GM12878 (cell line): ENCODE measurements around the gene DEK. TPM values are rescaled to one million over a fixed set of nuclear protein-coding genes. Genes with fewer than 3 reads are reported as not detected.

Source experiments
- ATAC-seq: fragments of 200-7000 bp; cut with Tn5 transposase; 3 replicates; pipeline ENCODE4 v1.9.1; 2020; ENCODE audit warnings: mild to moderate bottlenecking, moderate library complexity
- BruUV-seq: library from RNA; stranded (reverse); fragments of 400-500 nt; replicated peaks from 2 replicates; lab custom pipeline; 2021; lab: Mats Ljungman, UMichigan
- CTCF ChIA-PET: fragments of 300-600 bp; sonication (Branson Sonifier 250); formaldehyde crosslinking; extraction: SDS; loops from one replicate; lab custom pipeline; 2021; ENCODE audit warnings: inconsistent platforms; lab: Yijun Ruan, JAX
- POLR2A ChIA-PET: fragments of 350-600 bp; formaldehyde crosslinking; extraction: SDS; loops from one replicate; lab custom pipeline; 2021; ENCODE audit warnings: inconsistent platforms; lab: Charles Lee
- RAD21 ChIA-PET: fragments of 300-600 bp; sonication (Branson Sonifier 250); formaldehyde crosslinking; loops from one replicate; lab custom pipeline; 2023; ENCODE audit warnings: antibody characterized with exemption; ENCODE audit not compliant: unreplicated experiment; lab: Charles Lee
- SMC1A ChIA-PET: fragments of 300-600 bp; sonication (Branson Sonifier 250); formaldehyde crosslinking; loops from one replicate; lab custom pipeline; 2023; ENCODE audit not compliant: unreplicated experiment, uncharacterized antibody; lab: Charles Lee
- DNase-seq: peaks from one replicate; pipeline ENCODE4 v3.0.0-alpha.2; 2011; ENCODE audit warnings: low read depth, low spot score
- FAIRE-seq: peaks from 3 replicates; lab custom pipeline; 2011; peaks lifted over from hg19 to GRCh38; lab: Jason Lieb, UNC
- H2AFZ ChIP-seq: 2 replicates; pipeline ENCODE4 v1.6.0; 2011; ENCODE audit warnings: low read depth, low read length, control low read depth; ENCODE audit not compliant: control insufficient read depth
- H3K27ac ChIP-seq: 2 replicates; pipeline ENCODE4 v1.5.1; 2011; ENCODE audit warnings: control low read depth; ENCODE audit not compliant: control insufficient read depth, insufficient read depth
- H3K27me3 ChIP-seq, 2 experiments: replicated peaks in 1 of 2; 2 replicates each; pipeline versions ENCODE4 v1.6.0 to v1.6.1; 2011; ENCODE audit warnings: low read length in 1 of 2; ENCODE audit not compliant: control insufficient read depth in 2 of 2, insufficient read depth in 2 of 2
- H3K36me3 ChIP-seq, 2 experiments: 2 replicates each; pipeline ENCODE4 v1.5.1; 2011; ENCODE audit warnings: low read length in 1 of 2; ENCODE audit not compliant: control insufficient read depth in 2 of 2, insufficient read depth in 2 of 2
- H3K4me1 ChIP-seq: 2 replicates; pipeline ENCODE4 v1.6.1; 2011; ENCODE audit warnings: mild to moderate bottlenecking, low read length, moderate library complexity, mixed read lengths; ENCODE audit not compliant: control insufficient read depth, insufficient read depth
- H3K4me2 ChIP-seq: 2 replicates; pipeline ENCODE4 v1.6.0; 2011; ENCODE audit warnings: control low read depth; ENCODE audit not compliant: control insufficient read depth, insufficient read depth
- H3K4me3 ChIP-seq: fragments of 200-600 bp; sonication (generic); 2 replicates; pipeline ENCODE4 v1.5.1; 2016
- H3K79me2 ChIP-seq: 2 replicates; pipeline ENCODE4 v1.6.0; 2011; ENCODE audit warnings: low read length; ENCODE audit not compliant: control insufficient read depth, insufficient read depth
- H3K9ac ChIP-seq: 2 replicates; pipeline ENCODE4 v1.8.0; 2011; ENCODE audit warnings: low read length, control low read depth, mixed read lengths; ENCODE audit not compliant: control insufficient read depth, insufficient read depth
- H3K9me3 ChIP-seq: replicated peaks from 3 replicates; pipeline ENCODE4 v1.5.1; 2011; ENCODE audit warnings: mild to moderate bottlenecking, low read length; ENCODE audit not compliant: control insufficient read depth, insufficient read depth
- H4K20me1 ChIP-seq: 2 replicates; pipeline ENCODE4 v1.6.0; 2011; ENCODE audit not compliant: control insufficient read depth, insufficient read depth
- MYB ChIP-seq: fragments of 150-350 bp; IDR thresholded peaks from 2 replicates; pipeline ENCODE4 v1.6.1; 2014; ENCODE audit warnings: mild to moderate bottlenecking, low read depth, low read length, borderline replicate concordance
- TAF1 ChIP-seq: IDR thresholded peaks from 2 replicates; pipeline ENCODE4 v1.6.1; 2011; ENCODE audit warnings: mild to moderate bottlenecking, low read depth, low read length, borderline replicate concordance
- ZNF384 ChIP-seq: IDR thresholded peaks from 2 replicates; pipeline ENCODE4 v1.6.1; 2012; ENCODE audit warnings: low read depth, mild to moderate bottlenecking, low read length, improper control_type of control experiment, borderline replicate concordance
- ZNF687 ChIP-seq: fragments of 450-650 bp; IDR thresholded peaks from 2 replicates; pipeline ENCODE4 v1.6.1; 2017; ENCODE audit warnings: mild to moderate bottlenecking, moderate library complexity
- WGBS: methylation state at CpG from one replicate; pipeline ENCODE4 v1.1.6; 2016; ENCODE audit warnings: low lambda C conversion rate; ENCODE audit not compliant: insufficient replicate concordance, insufficient coverage; ENCODE audit errors: missing lambda C conversion rate; 5-methylcytosine and 5-hydroxymethylcytosine counted together
- in situ Hi-C: fragments of 300-500 bp; cut with MboI; formaldehyde crosslinking; loops from 9 replicates; pipeline ENCODE4 v1.14.3; 2018; ENCODE audit warnings: mixed read lengths
- intact Hi-C: fragments of 100-400 bp; cut with micrococcal nuclease; formaldehyde crosslinking; loops from one replicate; pipeline ENCODE4 v1.14.2; 2022; ENCODE audit not compliant: unreplicated experiment
- polyA plus RNA-seq, 11 experiments: library from polyadenylated mRNA; depleted of rRNA in 4 of 11; unstranded in 6 of 11; stranded (reverse) in 5 of 11; fragments of >200 nt; fragmentation: Nextera tagmentation in 4 of 11; fragmentation: Illumina TruSeq in 1 of 11; extraction: Ambion mirVana in 4 of 11; extraction: Trizol in 1 of 11; gene quantifications; 1 replicate in 1 of 11; 2 replicates in 10 of 11; pipeline versions ENCODE4 v1.2.1 to v1.2.3, GENCODE V29; 2011 to 2016; ENCODE audit warnings: inconsistent platforms in 2 of 11, missing spikeins in 2 of 11, low read depth in 1 of 11
- total RNA-seq, 4 experiments: library from RNA; depleted of rRNA in 3 of 4; stranded (reverse); fragments of >200 nt in 3 of 4; fragmentation: Illumina TruSeq in 1 of 4; extraction: Trizol in 1 of 4; gene quantifications; 2 replicates each; pipeline versions ENCODE4 v1.2.1 to v1.2.3, GENCODE V29; 2013 to 2021
- TF ChIP-seq, protein P1 (sequence below): IDR thresholded peaks from 2 replicates; pipeline ENCODE4 v1.6.1; 2012; ENCODE audit warnings: improper control_type of control experiment, low read depth, low read length; ENCODE audit not compliant: insufficient replicate concordance

The DEK gene
- total and polyA plus RNA-seq, 10 of the 15 experiments (the other 5 are each of a cell fraction or from before 2014, with no cell fraction given): 111 to 346 (median 196) TPM

- POLR2A ChIA-PET: no interaction called here
- in situ Hi-C loops: no loop called here
- BruUV-seq: no TSS peak
- FAIRE-seq (no peak), DNase-seq (no peak), ATAC-seq (no peak)
- CTCF ChIA-PET: interaction anchor here (0.6 to 0.7 kb wide), 2 partner anchors 14 to 39 kb away, joined by 3 read pairs; no protein-coding TSS in a partner anchor
- H3K4me2 ChIP-seq: no peak overlapping the region
- H2AFZ ChIP-seq: no peak overlapping the region
- H3K4me3 ChIP-seq: no peak overlapping the region
- no peaks in the 10 kb centered on the region; the same call in 1 of the 2 replicates for H4K20me1 ChIP-seq
- intact Hi-C loops: no loop called here
- H3K36me3 ChIP-seq: no peaks in the 10 kb centered on the region; a peak in 1 of 4 replicates
- 93% methylated on average over 8 of the region's 8 CpGs for WGBS
- TF ChIP-seq TAF1: no peak
- no peak for TF ChIP-seq ZNF687
- TF ChIP-seq, protein P1, sequence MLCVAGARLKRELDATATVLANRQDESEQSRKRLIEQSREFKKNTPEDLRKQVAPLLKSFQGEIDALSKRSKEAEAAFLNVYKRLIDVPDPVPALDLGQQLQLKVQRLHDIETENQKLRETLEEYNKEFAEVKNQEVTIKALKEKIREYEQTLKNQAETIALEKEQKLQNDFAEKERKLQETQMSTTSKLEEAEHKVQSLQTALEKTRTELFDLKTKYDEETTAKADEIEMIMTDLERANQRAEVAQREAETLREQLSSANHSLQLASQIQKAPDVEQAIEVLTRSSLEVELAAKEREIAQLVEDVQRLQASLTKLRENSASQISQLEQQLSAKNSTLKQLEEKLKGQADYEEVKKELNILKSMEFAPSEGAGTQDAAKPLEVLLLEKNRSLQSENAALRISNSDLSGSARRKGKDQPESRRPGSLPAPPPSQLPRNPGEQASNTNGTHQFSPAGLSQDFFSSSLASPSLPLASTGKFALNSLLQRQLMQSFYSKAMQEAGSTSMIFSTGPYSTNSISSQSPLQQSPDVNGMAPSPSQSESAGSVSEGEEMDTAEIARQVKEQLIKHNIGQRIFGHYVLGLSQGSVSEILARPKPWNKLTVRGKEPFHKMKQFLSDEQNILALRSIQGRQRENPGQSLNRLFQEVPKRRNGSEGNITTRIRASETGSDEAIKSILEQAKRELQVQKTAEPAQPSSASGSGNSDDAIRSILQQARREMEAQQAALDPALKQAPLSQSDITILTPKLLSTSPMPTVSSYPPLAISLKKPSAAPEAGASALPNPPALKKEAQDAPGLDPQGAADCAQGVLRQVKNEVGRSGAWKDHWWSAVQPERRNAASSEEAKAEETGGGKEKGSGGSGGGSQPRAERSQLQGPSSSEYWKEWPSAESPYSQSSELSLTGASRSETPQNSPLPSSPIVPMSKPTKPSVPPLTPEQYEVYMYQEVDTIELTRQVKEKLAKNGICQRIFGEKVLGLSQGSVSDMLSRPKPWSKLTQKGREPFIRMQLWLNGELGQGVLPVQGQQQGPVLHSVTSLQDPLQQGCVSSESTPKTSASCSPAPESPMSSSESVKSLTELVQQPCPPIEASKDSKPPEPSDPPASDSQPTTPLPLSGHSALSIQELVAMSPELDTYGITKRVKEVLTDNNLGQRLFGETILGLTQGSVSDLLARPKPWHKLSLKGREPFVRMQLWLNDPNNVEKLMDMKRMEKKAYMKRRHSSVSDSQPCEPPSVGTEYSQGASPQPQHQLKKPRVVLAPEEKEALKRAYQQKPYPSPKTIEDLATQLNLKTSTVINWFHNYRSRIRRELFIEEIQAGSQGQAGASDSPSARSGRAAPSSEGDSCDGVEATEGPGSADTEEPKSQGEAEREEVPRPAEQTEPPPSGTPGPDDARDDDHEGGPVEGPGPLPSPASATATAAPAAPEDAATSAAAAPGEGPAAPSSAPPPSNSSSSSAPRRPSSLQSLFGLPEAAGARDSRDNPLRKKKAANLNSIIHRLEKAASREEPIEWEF: no peak
- TF ChIP-seq ZNF384: no peak
- TF ChIP-seq MYB: no peak
- H3K4me1 ChIP-seq: no peaks in the 10 kb centered on the region
- SMC1A ChIA-PET: interaction anchor here (0.6 to 1.6 kb wide), 3 partner anchors 9 to 89 kb away, joined by 3 to 4 read pairs (median 4); no protein-coding TSS in a partner anchor
- no peaks in the 10 kb centered on the region for H3K9me3 ChIP-seq
- no peaks in the 10 kb centered on the region for H3K79me2 ChIP-seq
- RAD21 ChIA-PET: no interaction called here
- no peak overlapping the region for H3K27ac ChIP-seq
- no peaks in the 10 kb centered on the region for H3K27me3 ChIP-seq
- no peak overlapping the region for H3K9ac ChIP-seq
Measured at GRCh38 chr6:18204691-18205090, 59.6 kb downstream of the DEK start.
